GM19240 (cell line): Measurements from ENCODE around the gene VCY.
"Not testable (repeated sequence)": the region's sequence is repeated elsewhere in the genome, so short reads cannot be mapped to it uniquely, and the experiment has no call there.

ENCODE experiments used
- DNase-seq: peaks from one replicate; pipeline ENCODE4 v3.0.0; 2011; ENCODE audit warnings: low spot score; ENCODE audit not compliant: insufficient read length

Gene VCY

DNA sequence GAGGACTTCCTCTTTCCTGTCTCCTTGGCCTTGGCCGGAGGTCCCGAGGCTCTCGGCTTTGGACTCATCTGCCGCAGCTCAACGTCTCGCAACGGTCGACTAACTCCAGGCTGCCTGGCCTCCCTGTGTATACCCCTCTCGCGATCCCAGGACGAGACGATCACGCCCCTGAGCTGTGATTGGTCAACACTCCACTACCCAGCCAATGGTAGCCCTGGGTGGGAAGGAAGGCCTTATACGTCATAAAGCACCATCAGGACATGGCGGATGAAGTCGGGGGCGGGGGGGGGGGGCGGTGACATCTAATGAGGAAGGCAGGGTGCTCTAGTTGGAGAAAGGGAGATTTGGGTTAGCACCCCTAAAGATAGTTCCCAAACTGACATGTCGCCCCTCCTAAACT lies at the start of gene VCY:
Gene VCY (minus strand): TSS at position 101 of the 400 bp plus-strand sequence. CDS start 33 bp downstream, at position 68.
- DNase-seq, result not testable (repeated sequence)

- not testable (repeated sequence) for DNase-seq
These were observed 44.1 kb upstream of the VCY start for GRCh38 chrY:14030395-14030794.

GRCh38 chrY:14011916-14012315 lies 25.6 kb upstream of the VCY start:
- not testable (repeated sequence) for DNase-seq

DNA sequence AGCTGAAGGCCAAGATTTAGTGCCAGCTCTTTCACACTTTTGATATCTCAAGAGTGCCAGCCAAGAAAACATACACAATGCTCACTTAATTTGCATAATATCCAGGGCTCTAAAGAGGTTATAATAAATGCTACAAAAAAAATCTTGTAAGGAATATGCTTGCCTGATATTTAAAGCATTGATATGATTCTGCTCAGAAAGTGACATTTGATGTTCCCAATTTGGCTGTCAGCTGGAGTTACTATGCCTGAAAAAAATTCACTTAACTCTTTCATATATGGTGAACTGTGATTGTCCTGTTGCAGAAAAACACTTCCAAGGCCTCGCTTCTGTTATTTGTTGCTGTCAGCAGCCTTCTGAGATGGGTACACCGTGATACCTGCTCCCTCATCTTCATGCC lies 43.9 kb downstream of the VCY start:
- DNase-seq, result not testable (repeated sequence)
